ENCODE measurements around the gene CFAP65. TPM values are rescaled to one million over a fixed set of nuclear protein-coding genes. Genes with fewer than 3 reads are reported as not detected.

CFAP65 gene
- total RNA-seq, 1 donor from 2014 or later: 7.6 TPM

DNA sequence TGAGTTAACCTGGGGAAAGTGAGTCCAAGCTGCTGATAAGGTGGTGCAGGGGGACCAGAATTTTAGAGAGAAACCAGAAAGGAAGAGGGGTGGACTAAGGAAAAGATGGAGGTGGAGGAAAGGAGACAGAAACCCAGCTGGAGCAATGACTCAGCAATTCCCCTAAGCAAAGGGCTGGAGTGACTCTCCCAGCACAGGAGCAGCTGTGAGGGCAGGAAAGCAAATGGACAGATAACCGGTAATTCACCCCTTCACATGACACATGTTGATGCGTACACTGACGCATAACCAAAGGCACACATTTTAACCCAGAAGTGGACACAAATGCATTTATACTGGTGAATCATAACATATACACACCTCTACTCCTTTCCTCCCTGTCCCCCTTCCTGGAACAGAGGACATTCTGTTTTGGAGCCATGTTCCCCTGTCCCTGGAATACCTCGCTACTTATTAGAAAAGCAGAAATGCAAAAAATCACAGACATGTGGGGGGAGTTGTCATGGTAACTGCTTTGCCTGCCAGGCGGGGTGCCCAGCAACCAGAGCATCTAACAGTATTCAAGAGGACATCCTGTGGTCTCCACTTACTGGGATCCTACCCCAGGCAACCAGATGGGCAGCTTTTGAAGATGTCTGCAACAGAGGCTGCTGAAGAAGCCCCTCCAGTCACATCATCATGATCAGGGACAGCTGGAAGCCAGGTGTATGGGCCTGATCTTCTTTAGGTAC, 77.1 kb downstream of the CFAP65 start:
- no peak for DNase-seq
- intact Hi-C loops (cut with DNase I): no loop called here

DNA sequence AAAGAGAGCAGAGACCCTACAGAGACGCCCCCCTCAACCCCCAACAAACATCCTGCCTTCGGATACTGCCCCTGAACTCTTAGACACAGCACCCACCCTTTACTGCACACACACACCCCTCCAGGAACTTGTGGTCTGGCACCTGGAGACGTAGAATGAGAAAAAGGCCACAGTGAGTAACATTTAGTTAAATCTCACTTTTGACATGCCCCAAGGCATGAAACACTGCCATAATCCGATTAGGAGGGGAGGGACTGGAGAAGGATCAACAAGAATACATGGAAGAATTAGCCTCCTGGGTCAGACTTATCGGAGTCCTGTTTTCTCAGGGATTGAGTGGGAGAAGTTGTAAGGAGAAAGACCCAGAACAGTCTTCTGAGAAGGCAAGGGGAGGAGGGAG, 77.7 kb downstream of the CFAP65 start:
- Histone ChIP-seq H3K4me1 (peaks cover 8% of the 10 kb centered on the region), H3K4me3 (no peak overlapping the region), H3K9me3 (no peaks in the 10 kb centered on the region), H3K27me3 (ENCODE audit: low read depth) (peaks cover 75% of the 10 kb centered on the region), H3K27ac (no peak overlapping the region), H3K36me3 (no peaks in the 10 kb centered on the region)
- no peak for DNase-seq
- TF ChIP-seq, protein P1, sequence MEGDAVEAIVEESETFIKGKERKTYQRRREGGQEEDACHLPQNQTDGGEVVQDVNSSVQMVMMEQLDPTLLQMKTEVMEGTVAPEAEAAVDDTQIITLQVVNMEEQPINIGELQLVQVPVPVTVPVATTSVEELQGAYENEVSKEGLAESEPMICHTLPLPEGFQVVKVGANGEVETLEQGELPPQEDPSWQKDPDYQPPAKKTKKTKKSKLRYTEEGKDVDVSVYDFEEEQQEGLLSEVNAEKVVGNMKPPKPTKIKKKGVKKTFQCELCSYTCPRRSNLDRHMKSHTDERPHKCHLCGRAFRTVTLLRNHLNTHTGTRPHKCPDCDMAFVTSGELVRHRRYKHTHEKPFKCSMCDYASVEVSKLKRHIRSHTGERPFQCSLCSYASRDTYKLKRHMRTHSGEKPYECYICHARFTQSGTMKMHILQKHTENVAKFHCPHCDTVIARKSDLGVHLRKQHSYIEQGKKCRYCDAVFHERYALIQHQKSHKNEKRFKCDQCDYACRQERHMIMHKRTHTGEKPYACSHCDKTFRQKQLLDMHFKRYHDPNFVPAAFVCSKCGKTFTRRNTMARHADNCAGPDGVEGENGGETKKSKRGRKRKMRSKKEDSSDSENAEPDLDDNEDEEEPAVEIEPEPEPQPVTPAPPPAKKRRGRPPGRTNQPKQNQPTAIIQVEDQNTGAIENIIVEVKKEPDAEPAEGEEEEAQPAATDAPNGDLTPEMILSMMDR (IDR thresholded peaks at IDR 0.05): no peak
- intact Hi-C loops (cut with DNase I): no loop called here
- ATAC-seq: no peak

More for the DNA sequence above, 77.1 kb downstream of the CFAP65 start:
- Histone ChIP-seq H3K27me3 (ENCODE audit: low read depth) (peaks cover 69% of the 10 kb centered on the region), H3K4me3 (no peak overlapping the region), H3K9me3 (no peaks in the 10 kb centered on the region), H3K27ac (no peak overlapping the region), H3K4me1 (peaks cover 8% of the 10 kb centered on the region), H3K36me3 (no peaks in the 10 kb centered on the region)
- no peak for ATAC-seq
- TF ChIP-seq, protein P1 (IDR thresholded peaks at IDR 0.05): no peak

DNA sequence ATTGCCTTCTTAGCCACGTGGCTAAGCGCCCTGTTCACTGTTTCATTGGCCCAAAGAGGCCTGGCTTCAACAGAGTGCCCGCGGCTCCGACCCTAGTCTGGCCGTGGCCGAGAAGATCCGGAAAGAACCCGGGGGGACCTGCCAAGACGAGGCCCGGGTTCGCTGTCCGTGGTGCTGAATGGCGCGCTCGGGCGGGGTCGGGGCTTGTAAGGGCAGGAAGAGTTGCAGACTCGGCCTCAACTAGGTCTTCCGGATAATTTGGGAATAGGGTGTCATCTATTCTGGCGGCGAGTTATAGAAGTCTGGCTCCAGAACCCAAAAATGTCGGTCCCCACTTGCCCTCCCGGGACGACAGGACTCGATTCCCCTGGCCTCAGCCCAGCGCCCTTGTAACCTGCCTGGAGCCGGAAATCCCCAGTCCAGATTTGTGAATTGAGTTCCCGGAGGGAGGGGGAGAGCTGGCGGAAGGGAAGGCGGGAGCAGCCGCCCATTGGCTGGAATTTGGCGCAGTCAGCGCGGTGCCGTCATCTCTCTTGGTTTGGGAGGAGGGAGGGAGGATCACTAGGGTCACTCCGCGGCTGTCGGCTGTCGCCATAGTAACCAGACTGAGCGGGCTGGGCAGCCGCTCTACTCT, 78.3 kb downstream of the CFAP65 start:
- ATAC-seq: peak; percentile 27 to 51
- TF ChIP-seq, protein P1 (IDR thresholded peaks at IDR 0.05): no peak
- H3K9me3 ChIP-seq: no peaks in the 10 kb centered on the region
- intact Hi-C loops (cut with DNase I): no loop called here
- peak; percentile 63 for DNase-seq
- H3K4me1 ChIP-seq: peaks cover 8% of the 10 kb centered on the region
- no peak overlapping the region for H3K4me3 ChIP-seq
- peaks cover 78% of the 10 kb centered on the region for H3K27me3 ChIP-seq (ENCODE audit: low read depth)
- H3K27ac ChIP-seq: no peak overlapping the region
- H3K36me3 ChIP-seq: no peaks in the 10 kb centered on the region

DNA sequence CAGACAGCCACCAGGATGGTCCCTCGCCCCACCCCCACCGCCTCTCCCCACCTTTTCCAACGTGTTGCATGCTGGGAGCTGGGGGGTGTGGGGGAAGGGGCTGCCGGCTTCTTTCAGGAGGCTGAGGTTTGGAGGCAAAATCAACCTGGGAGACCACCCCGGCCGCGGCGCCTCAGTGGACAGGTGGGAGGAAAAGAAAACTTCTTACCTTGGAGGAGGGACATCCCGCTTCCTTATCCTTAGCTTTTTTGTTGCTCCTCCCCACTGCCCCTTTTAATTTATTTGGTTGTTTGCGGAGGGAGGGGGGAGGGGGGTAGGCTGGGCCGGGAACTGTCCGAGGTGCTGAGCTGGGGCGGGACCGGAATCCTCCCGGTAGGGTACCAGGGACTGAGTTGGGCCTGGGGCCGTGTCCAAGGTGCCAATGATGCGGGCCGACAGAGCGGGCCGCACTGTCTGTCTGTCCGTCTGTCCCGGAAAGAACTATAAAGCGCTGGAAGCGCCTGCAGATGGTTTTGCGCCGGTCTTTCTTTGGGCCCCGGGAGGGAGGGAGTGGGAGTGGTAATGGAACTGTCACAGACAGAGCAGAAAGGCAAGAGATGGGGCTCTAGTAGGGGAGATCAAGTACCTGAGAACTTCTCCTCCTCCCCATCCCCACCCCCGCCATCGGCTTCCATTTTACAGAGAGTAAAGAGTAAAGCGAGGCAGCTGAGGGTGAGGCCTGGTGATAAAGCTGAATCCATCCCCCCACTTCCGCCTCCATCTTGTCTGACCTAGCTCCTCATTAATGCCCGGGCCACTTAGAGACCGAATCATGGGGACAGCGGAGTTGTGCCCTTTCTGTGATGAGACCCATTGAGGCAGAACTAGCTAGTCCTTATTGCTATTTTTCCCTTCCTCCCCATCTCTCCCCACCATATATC, 79.4 kb downstream of the CFAP65 start:
- intact Hi-C loops (cut with DNase I): no loop called here
- Histone ChIP-seq H3K9me3 (no peaks in the 10 kb centered on the region), H3K27me3 (ENCODE audit: low read depth) (peaks cover 84% of the 10 kb centered on the region), H3K4me3 (no peak overlapping the region), H3K36me3 (no peaks in the 10 kb centered on the region), H3K27ac (no peak overlapping the region), H3K4me1 (peaks cover 8% of the 10 kb centered on the region)
- no peak for DNase-seq
- ATAC-seq: no peak
- TF ChIP-seq, protein P1 (IDR thresholded peaks at IDR 0.05): no peak

DNA sequence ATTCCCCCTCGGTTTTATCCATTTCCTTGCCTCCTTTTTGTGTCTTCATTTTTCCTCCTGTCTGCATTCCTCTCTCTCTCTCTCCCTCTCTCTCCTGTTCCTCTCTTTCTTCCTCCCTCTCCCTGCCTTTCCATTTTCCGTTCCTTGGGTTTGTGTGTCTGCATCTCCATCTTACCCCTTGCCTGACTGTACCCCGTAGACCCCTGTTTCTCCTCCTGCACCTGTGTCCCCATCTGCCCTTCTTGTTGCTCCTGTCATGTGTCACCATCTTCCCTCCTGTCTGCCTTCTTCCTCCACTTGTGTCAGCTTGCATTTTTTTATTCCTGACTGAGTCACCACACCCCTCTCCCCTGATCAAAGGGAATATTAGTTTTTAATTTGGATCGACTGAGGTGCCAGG, 80.1 kb downstream of the CFAP65 start:
- Histone ChIP-seq H3K36me3 (no peaks in the 10 kb centered on the region), H3K9me3 (no peaks in the 10 kb centered on the region), H3K4me3 (no peak overlapping the region), H3K27me3 (ENCODE audit: low read depth) (peaks cover 84% of the 10 kb centered on the region), H3K27ac (no peak overlapping the region), H3K4me1 (peaks cover 8% of the 10 kb centered on the region)
- DNase-seq (no peak), ATAC-seq (no peak)
- intact Hi-C loops (cut with DNase I): no loop called here
- TF ChIP-seq, protein P1 (IDR thresholded peaks at IDR 0.05): no peak

Measured in lower lobe of right lung (tissue), 2 donors.